GM06990 (cell line): ENCODE data around the gene CCK.

Experiments
- DNase-seq: peaks from one replicate; pipeline ENCODE4 v3.0.0-alpha.2; 2011; ENCODE audit not compliant: insufficient read length; ENCODE audit errors: extremely low read depth
- H3K27me3 ChIP-seq: replicated peaks from 2 replicates; pipeline ENCODE4 v1.6.0; 2011; ENCODE audit warnings: low read length; ENCODE audit not compliant: control insufficient read depth, insufficient read depth
- H3K36me3 ChIP-seq: 2 replicates; pipeline ENCODE4 v1.5.1; 2011; ENCODE audit warnings: low read length; ENCODE audit not compliant: control insufficient read depth, insufficient read depth
- H3K4me3 ChIP-seq: replicated peaks from 2 replicates; pipeline ENCODE4 v1.5.1; 2011; ENCODE audit warnings: low read depth, mild to moderate bottlenecking, control low read depth, low read length
- CTCF ChIP-seq: IDR thresholded peaks from 2 replicates; pipeline ENCODE4 v1.5.1; 2011; ENCODE audit warnings: low read length, control low read depth, mild to moderate bottlenecking, inconsistent platforms; ENCODE audit not compliant: insufficient read depth, poor library complexity, severe bottlenecking

Gene CCK

GRCh38 chr3:42246091-42246490, 19.9 kb downstream of the CCK start:
- no peak for TF ChIP-seq CTCF
- DNase-seq: no peak
- Histone ChIP-seq H3K36me3 (no peaks in the 10 kb centered on the region), H3K27me3 (no peaks in the 10 kb centered on the region; the same call in 1 of the 2 replicates), H3K4me3 (no peak overlapping the region)

- H3K4me3 ChIP-seq: no peak overlapping the region
- H3K36me3 ChIP-seq: no peaks in the 10 kb centered on the region
- no peak for DNase-seq
- H3K27me3 ChIP-seq: no peaks in the 10 kb centered on the region
- TF ChIP-seq CTCF: no peak
These were observed 29.4 kb downstream of the CCK start for GRCh38 chr3:42236611-42237010.

GRCh38 chr3:42235532-42235931, 30.5 kb downstream of the CCK start:
- Histone ChIP-seq H3K36me3 (no peaks in the 10 kb centered on the region), H3K4me3 (no peak overlapping the region), H3K27me3 (no peaks in the 10 kb centered on the region)
- no peak for TF ChIP-seq CTCF
- no peak for DNase-seq

- TF ChIP-seq CTCF: no peak
- no peaks in the 10 kb centered on the region for H3K36me3 ChIP-seq
- no peaks in the 10 kb centered on the region for H3K27me3 ChIP-seq
- no peak overlapping the region for H3K4me3 ChIP-seq
- no peak for DNase-seq
These were observed 35.1 kb downstream of the CCK start for GRCh38 chr3:42230860-42231259.

- no peak overlapping the region for H3K4me3 ChIP-seq
- no peak for DNase-seq
- no peaks in the 10 kb centered on the region for H3K36me3 ChIP-seq
- H3K27me3 ChIP-seq: no peaks in the 10 kb centered on the region
- peak; percentile 37 for TF ChIP-seq CTCF
These were observed 35.9 kb downstream of the CCK start for GRCh38 chr3:42229942-42230688.
